ENCODE data around the gene GAS2. TPM values are rescaled to one million over a fixed set of nuclear protein-coding genes. Genes with fewer than 3 reads are reported as not detected.

Gene GAS2
- total and polyA plus RNA-seq, 12 donors = 1.5 to 21.7 (median 12.5) TPM

DNA sequence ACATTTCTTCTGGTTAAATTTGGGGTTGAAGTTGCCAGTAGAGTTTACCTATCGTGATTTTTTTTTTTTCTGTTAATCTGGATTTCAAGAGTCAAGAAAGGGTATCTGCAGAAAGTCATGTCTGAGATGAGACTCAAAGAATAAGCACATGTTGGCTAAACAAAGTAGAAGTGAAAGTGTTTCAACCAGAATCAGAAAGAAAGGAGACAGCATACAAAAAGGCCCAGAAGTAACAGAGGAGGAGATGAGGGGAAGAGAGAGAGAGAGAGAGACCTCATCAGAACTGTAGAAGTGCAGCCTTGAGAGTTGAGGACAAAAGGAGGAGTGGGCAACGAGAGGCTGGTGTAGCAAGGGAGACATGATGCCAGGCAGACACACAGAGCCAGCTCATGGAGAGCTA lies 108.3 kb downstream of the GAS2 start:
- no peak for ATAC-seq
- no peak for DNase-seq
- H3K4me1 ChIP-seq = no peaks in the 10 kb centered on the region
- H3K4me3 ChIP-seq = no peak overlapping the region
- 87 to 90% methylated on average over 2 of the region's 2 CpGs for WGBS, 2 donors
- TF ChIP-seq, protein P1, sequence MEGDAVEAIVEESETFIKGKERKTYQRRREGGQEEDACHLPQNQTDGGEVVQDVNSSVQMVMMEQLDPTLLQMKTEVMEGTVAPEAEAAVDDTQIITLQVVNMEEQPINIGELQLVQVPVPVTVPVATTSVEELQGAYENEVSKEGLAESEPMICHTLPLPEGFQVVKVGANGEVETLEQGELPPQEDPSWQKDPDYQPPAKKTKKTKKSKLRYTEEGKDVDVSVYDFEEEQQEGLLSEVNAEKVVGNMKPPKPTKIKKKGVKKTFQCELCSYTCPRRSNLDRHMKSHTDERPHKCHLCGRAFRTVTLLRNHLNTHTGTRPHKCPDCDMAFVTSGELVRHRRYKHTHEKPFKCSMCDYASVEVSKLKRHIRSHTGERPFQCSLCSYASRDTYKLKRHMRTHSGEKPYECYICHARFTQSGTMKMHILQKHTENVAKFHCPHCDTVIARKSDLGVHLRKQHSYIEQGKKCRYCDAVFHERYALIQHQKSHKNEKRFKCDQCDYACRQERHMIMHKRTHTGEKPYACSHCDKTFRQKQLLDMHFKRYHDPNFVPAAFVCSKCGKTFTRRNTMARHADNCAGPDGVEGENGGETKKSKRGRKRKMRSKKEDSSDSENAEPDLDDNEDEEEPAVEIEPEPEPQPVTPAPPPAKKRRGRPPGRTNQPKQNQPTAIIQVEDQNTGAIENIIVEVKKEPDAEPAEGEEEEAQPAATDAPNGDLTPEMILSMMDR (IDR thresholded peaks at IDR 0.05) = no peak
- no peaks in the 10 kb centered on the region for H3K9me3 ChIP-seq
- intact Hi-C loops (cut with DNase I) = loop anchor here in 1 of 10 donors (5.0 kb wide), 1 partner anchor 107 kb away; the partner anchor contains the start of gene GAS2
- H3K27me3 ChIP-seq = no peaks in the 10 kb centered on the region
- H3K36me3 ChIP-seq = peaks cover 0 to 3% (median 0%) of the 10 kb centered on the region in 9 donors
- H3K27ac ChIP-seq = no peak overlapping the region

GRCh38 chr11:22775248-22775647 lies 108.8 kb downstream of the GAS2 start:
- Histone ChIP-seq H3K4me3 (no peak overlapping the region), H3K9me3 (no peaks in the 10 kb centered on the region), H3K4me1 (no peaks in the 10 kb centered on the region), H3K27me3 (no peaks in the 10 kb centered on the region), H3K27ac (no peak overlapping the region), H3K36me3 (no peaks in the 10 kb centered on the region)
- TF ChIP-seq, protein P1 (IDR thresholded peaks at IDR 0.05) = no peak
- WGBS, 2 donors = 81 to 82% methylated on average over 5 of the region's 5 CpGs
- no peak for ATAC-seq
- no peak for DNase-seq
- intact Hi-C loops (cut with DNase I) = loop anchor here in 1 of 10 donors (5.0 kb wide), 1 partner anchor 108 kb away; the partner anchor contains the start of gene GAS2

DNA sequence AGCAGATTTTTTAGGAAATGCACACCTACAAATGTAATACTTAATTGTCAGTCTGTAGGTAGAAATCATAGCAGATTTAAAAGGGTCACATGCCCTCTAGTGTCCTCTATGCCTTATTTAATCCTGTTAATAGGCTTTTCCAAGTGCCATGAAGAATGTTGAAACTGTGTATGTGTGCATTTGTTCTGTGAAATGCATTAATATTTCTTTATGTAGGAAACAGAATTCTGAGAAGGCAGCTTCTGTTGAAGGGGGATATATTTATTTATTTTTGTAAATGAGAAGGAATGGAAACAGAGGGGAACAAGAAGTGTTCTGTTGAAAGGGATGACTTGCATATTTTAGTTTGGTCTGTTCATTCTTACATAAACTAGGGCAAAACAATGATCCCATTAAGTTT lies 112.2 kb downstream of the GAS2 start:
- H3K36me3 ChIP-seq = no peaks in the 10 kb centered on the region
- TF ChIP-seq, protein P1 (IDR thresholded peaks at IDR 0.05) = peak in 3 of 9 donors; percentile 11 to 16 (median 14)
- no peak overlapping the region for H3K4me3 ChIP-seq
- H3K27me3 ChIP-seq = no peaks in the 10 kb centered on the region
- no peak overlapping the region for H3K27ac ChIP-seq
- no peak for ATAC-seq
- DNase-seq = no peak
- peaks cover 0 to 2% (median 0%) of the 10 kb centered on the region in 11 donors for H3K9me3 ChIP-seq
- H3K4me1 ChIP-seq = peaks cover 0 to 4% (median 0%) of the 10 kb centered on the region in 9 donors
- intact Hi-C loops (cut with DNase I) = loop anchor here in 1 of 10 donors (5.0 kb wide), 1 partner anchor 111 kb away; the partner anchor contains the start of gene GAS2

DNA sequence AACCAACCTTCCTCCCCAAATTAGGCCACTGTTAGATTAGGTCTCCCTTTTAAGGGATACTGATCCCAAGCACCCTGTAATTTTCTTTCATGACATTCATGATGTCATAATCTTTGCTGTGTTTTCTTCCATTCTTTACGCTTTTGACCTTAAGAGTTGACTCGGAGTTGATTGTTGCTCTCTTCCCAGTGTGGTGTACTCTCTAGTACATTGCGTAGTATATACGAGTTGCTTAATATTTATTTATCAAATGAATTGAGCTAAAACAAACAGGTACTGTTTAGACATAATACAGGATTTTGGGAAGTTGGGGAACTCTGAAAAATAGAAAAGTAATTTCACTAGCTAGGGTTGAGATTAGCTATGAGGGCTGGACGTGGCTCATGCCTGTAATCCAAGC lies 113.4 kb downstream of the GAS2 start:
- DNase-seq (no peak), ATAC-seq (no peak)
- Histone ChIP-seq H3K9me3 (peaks cover 0 to 5% (median 0%) of the 10 kb centered on the region in 11 donors), H3K36me3 (no peaks in the 10 kb centered on the region), H3K27ac (no peak overlapping the region), H3K27me3 (no peaks in the 10 kb centered on the region), H3K4me1 (peaks cover 0 to 4% (median 0%) of the 10 kb centered on the region in 9 donors), H3K4me3 (no peak overlapping the region)
- TF ChIP-seq, protein P1 (IDR thresholded peaks at IDR 0.05) = no peak
- intact Hi-C loops (cut with DNase I) = loop anchor here in 1 of 10 donors (5.0 to 10.0 kb wide), 2 partner anchors 113 to 155 kb away; partner anchors contain the start of genes FANCF and GAS2
- WGBS, 2 donors = 93 to 95% methylated on average over 5 of the region's 5 CpGs
